H9 (cell line): ENCODE data around the gene EFS. TPM values are rescaled to one million over a fixed set of nuclear protein-coding genes. Genes with fewer than 3 reads are reported as not detected.

Experiments
- DNase-seq: peaks from one replicate; pipeline ENCODE4 v3.0.0-alpha.2; 2017
- H2AFZ ChIP-seq: one replicate; pipeline ENCODE4 v1.6.1; 2013; ENCODE audit warnings: mild to moderate bottlenecking, low read length, control low read depth, moderate library complexity
- H2AK5ac ChIP-seq: 2 replicates; pipeline ENCODE4 v1.6.1; 2013; ENCODE audit warnings: low read length, control low read depth, mixed read lengths; ENCODE audit not compliant: insufficient read length
- H2BK120ac ChIP-seq: one replicate; pipeline ENCODE4 v1.6.1; 2013; ENCODE audit warnings: low read depth, mild to moderate bottlenecking, low read length, control low read depth, inconsistent platforms; ENCODE audit not compliant: poor library complexity, severe bottlenecking
- H2BK12ac ChIP-seq: 2 replicates; pipeline ENCODE4 v1.6.1; 2013; ENCODE audit warnings: low read length, control low read depth, mixed read lengths, low read depth; ENCODE audit not compliant: insufficient read length
- H2BK15ac ChIP-seq: 2 replicates; pipeline ENCODE4 v1.6.1; 2013; ENCODE audit warnings: low read depth, low read length, control low read depth
- H2BK20ac ChIP-seq: one replicate; pipeline ENCODE4 v1.6.1; 2013; ENCODE audit warnings: low read depth, mild to moderate bottlenecking, low read length, control low read depth, inconsistent platforms; ENCODE audit not compliant: poor library complexity, severe bottlenecking
- H2BK5ac ChIP-seq: 2 replicates; pipeline ENCODE4 v1.6.1; 2013; ENCODE audit warnings: low read length, control low read depth, mixed read lengths; ENCODE audit not compliant: insufficient read length
- H3K14ac ChIP-seq: 2 replicates; pipeline ENCODE4 v1.6.1; 2013; ENCODE audit warnings: low read length, control low read depth; ENCODE audit not compliant: insufficient read depth
- H3K18ac ChIP-seq: 2 replicates; pipeline ENCODE4 v1.6.1; 2013; ENCODE audit warnings: low read depth, mild to moderate bottlenecking, mixed read lengths, low read length, control low read depth; ENCODE audit not compliant: insufficient read length
- H3K23ac ChIP-seq: 2 replicates; pipeline ENCODE4 v1.6.1; 2013; ENCODE audit warnings: low read length, control low read depth, mixed read lengths, low read depth; ENCODE audit not compliant: insufficient read length
- H3K23me2 ChIP-seq: 2 replicates; pipeline ENCODE4 v1.6.1; 2013; ENCODE audit warnings: low read depth, mild to moderate bottlenecking, mixed read lengths, low read length, control low read depth; ENCODE audit not compliant: insufficient read length, poor library complexity, severe bottlenecking
- H3K27ac ChIP-seq: 2 replicates; pipeline ENCODE4 v1.5.1; 2013; ENCODE audit warnings: low read length, control low read depth, mixed read lengths, low read depth; ENCODE audit not compliant: insufficient read length
- H3K27me3 ChIP-seq: 2 replicates; pipeline ENCODE4 v1.6.1; 2013; ENCODE audit warnings: low read length, control low read depth, inconsistent platforms; ENCODE audit not compliant: insufficient read depth
- H3K4ac ChIP-seq: 2 replicates; pipeline ENCODE4 v1.6.1; 2013; ENCODE audit warnings: low read depth, mild to moderate bottlenecking, control low read depth, inconsistent platforms, low read length, moderate library complexity
- H3K4me1 ChIP-seq: 2 replicates; pipeline ENCODE4 v1.6.1; 2013; ENCODE audit warnings: low read length, control low read depth, inconsistent platforms; ENCODE audit not compliant: insufficient read depth
- H3K4me2 ChIP-seq: 2 replicates; pipeline ENCODE4 v1.6.1; 2013; ENCODE audit warnings: low read length, control low read depth, mixed read lengths; ENCODE audit not compliant: insufficient read length, insufficient read depth
- H3K56ac ChIP-seq: 2 replicates; pipeline ENCODE4 v1.6.1; 2013; ENCODE audit warnings: low read depth, mild to moderate bottlenecking, mixed read lengths, low read length, control low read depth; ENCODE audit not compliant: insufficient read length
- H3K79me1 ChIP-seq: 2 replicates; pipeline ENCODE4 v1.6.1; 2013; ENCODE audit warnings: low read depth, mild to moderate bottlenecking, moderate library complexity, low read length, control low read depth, inconsistent platforms; ENCODE audit not compliant: insufficient read depth, poor library complexity, severe bottlenecking
- H3K79me2 ChIP-seq: 2 replicates; pipeline ENCODE4 v1.6.1; 2013; ENCODE audit warnings: low read length, control low read depth, inconsistent platforms; ENCODE audit not compliant: insufficient read depth
- H3K9ac ChIP-seq: 2 replicates; pipeline ENCODE4 v1.6.1; 2013; ENCODE audit warnings: low read length, control low read depth, mixed read lengths; ENCODE audit not compliant: insufficient read length; ENCODE audit errors: extremely low read depth
- H3K9me3 ChIP-seq: one replicate; pipeline ENCODE4 v1.6.1; 2013; ENCODE audit warnings: low read depth, low read length, inconsistent platforms; ENCODE audit not compliant: control insufficient read depth
- H3T11ph ChIP-seq: one replicate; pipeline ENCODE4 v1.6.1; 2013; ENCODE audit warnings: mild to moderate bottlenecking, low read length, control low read depth, inconsistent platforms
- H4K20me1 ChIP-seq: one replicate; pipeline ENCODE4 v1.6.1; 2013; ENCODE audit not compliant: control insufficient read depth, insufficient read length, insufficient read depth
- H4K5ac ChIP-seq: 2 replicates; pipeline ENCODE4 v1.6.1; 2013; ENCODE audit warnings: low read depth, mild to moderate bottlenecking, mixed read lengths, low read length, control low read depth; ENCODE audit not compliant: insufficient read length
- H4K8ac ChIP-seq: replicated peaks from 2 replicates; pipeline ENCODE4 v1.6.1; 2013; ENCODE audit warnings: low read length, control low read depth, mixed read lengths, low read depth; ENCODE audit not compliant: insufficient read length
- H4K91ac ChIP-seq: 2 replicates; pipeline ENCODE4 v1.6.1; 2013; ENCODE audit warnings: low read depth, mild to moderate bottlenecking, moderate library complexity, mixed read lengths, low read length, control low read depth; ENCODE audit not compliant: insufficient read length
- H3K27ac Mint-ChIP-seq, 3 experiments: 2 replicates in 2 of 3; 3 replicates in 1 of 3; pipeline ENCODE4 v1.8.0; 2020 to 2021; ENCODE audit warnings: mixed read lengths in 3 of 3, mild to moderate bottlenecking in 1 of 3, moderate library complexity in 1 of 3
- H3K27me3 Mint-ChIP-seq: 2 replicates; pipeline ENCODE4 v1.8.0; 2021; ENCODE audit warnings: low read depth, mild to moderate bottlenecking, moderate library complexity, mixed read lengths
- H3K36me3 Mint-ChIP-seq, 3 experiments: 2 replicates in 2 of 3; 3 replicates in 1 of 3; pipeline ENCODE4 v1.8.0; 2020 to 2021; ENCODE audit warnings: low read depth in 3 of 3, mixed read lengths in 3 of 3; ENCODE audit not compliant: insufficient read depth in 1 of 3
- H3K4me1 Mint-ChIP-seq, 2 experiments: 2 replicates each; pipeline ENCODE4 v1.8.0; 2020; ENCODE audit warnings: mixed read lengths in 2 of 2
- H3K4me3 Mint-ChIP-seq, 2 experiments: 2 replicates in 1 of 2; 3 replicates in 1 of 2; pipeline ENCODE4 v1.8.0; 2020 to 2021; ENCODE audit warnings: mild to moderate bottlenecking in 2 of 2, mixed read lengths in 2 of 2, moderate library complexity in 1 of 2
- H3K9me3 Mint-ChIP-seq, 2 experiments: 2 replicates in 1 of 2; 3 replicates in 1 of 2; pipeline ENCODE4 v1.8.0; 2020; ENCODE audit warnings: mild to moderate bottlenecking in 2 of 2, mixed read lengths in 2 of 2, moderate library complexity in 1 of 2
- WGBS: extraction: QIAGEN DNeasy Blood & Tissue Kit; methylation state at CpG from one replicate; pipeline ENCODE4 v1.1.7; 2013; ENCODE audit warnings: missing lambda C conversion rate, low lambda C conversion rate, mixed read lengths; ENCODE audit not compliant: insufficient read length; ENCODE audit errors: extremely low coverage; 5-methylcytosine and 5-hydroxymethylcytosine counted together
- total RNA-seq: library from RNA; stranded (reverse); gene quantifications from 2 replicates; pipeline ENCODE4 v1.2.1, GENCODE V29; 2021
- TF ChIP-seq, protein P1 (sequence below): fragments of 200-600 bp; sonication (generic); conservative IDR thresholded peaks from 3 replicates; pipeline ENCODE4 v1.8.0; 2021; ENCODE audit warnings: antibody characterized with exemption, mild to moderate bottlenecking

EFS gene
- total RNA-seq, 1 experiment from 2014 or later, result 32.1 TPM

DNA sequence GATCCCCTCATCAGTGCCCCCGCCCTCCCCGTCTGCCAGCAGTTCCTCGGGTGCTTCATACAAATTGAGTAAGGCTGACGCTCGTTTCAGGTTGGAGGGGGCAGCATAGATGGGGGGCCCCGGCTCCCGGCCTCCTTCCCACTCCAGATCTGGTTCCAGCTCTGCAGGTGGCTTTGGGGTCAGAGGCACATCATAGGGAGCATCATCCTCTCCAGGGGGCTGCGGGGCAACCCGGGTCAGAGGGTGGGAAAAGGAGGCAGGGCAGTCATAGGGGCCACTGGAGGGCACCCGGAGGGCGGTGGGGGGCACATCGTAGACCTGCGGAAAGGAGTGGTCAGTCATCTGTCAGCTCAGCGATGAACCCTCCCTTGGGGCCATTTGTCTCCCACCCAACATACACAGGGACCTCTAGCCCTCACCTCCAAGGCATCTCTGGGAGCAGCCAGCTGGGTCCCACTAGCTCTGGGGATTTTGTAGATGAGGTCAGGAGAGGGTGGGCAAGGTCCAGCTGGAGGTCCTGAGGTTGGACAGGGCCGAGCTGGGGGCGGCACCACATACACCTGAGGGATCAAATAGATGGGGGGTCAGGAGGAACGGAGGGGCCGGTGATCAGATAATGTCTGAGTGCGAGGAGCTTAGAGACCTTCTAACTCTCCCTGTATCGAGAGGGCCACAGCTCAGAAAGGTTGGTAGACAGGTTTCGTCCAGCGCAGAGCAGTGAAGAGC, 5.1 kb downstream of the EFS start:
- Histone ChIP-seq H3K27me3 (no peaks in the 10 kb centered on the region; the same call in 1 of the 2 replicates), H3K9ac (no peak overlapping the region), H4K91ac (no peak overlapping the region), H3T11ph (no peak overlapping the region), H2BK12ac (no peak overlapping the region), H3K23ac (no peak overlapping the region), H3K4me2 (no peak overlapping the region), H2BK15ac (no peak overlapping the region), H2AFZ (no peak overlapping the region), H2BK5ac (no peak overlapping the region), H2BK20ac (no peak overlapping the region), H3K14ac (no peak overlapping the region), H3K27ac (no peak overlapping the region), H3K9me3 (no peaks in the 10 kb centered on the region), H3K56ac (no peak overlapping the region), H3K79me2 (no peaks in the 10 kb centered on the region), H2AK5ac (no peak overlapping the region), H3K18ac (no peak overlapping the region), H3K79me1 (no peaks in the 10 kb centered on the region), H3K23me2 (peaks cover 10% of the 10 kb centered on the region), H3K4me1 (peaks cover 4% of the 10 kb centered on the region; the same call in 1 of the 2 replicates), H4K5ac (no peak overlapping the region), H4K8ac (no peak overlapping the region), H2BK120ac (no peak overlapping the region), H3K4ac (no peak overlapping the region), H4K20me1 (no peaks in the 10 kb centered on the region)
- no peaks in the 10 kb centered on the region; a peak in 1 of 5 replicates for H3K9me3 Mint-ChIP-seq
- DNase-seq, result no peak
- peak overlapping the region in 1 of 3 experiments; percentile 67; a peak in 1 of 7 replicates for H3K27ac Mint-ChIP-seq
- H3K4me3 Mint-ChIP-seq, result no peak overlapping the region
- peaks cover 21 to 58% (median 43%) of the 10 kb centered on the region in 3 experiments for H3K36me3 Mint-ChIP-seq
- no CpG with 5 or more reads among the region's 22 CpGs for WGBS
- TF ChIP-seq, protein P1, sequence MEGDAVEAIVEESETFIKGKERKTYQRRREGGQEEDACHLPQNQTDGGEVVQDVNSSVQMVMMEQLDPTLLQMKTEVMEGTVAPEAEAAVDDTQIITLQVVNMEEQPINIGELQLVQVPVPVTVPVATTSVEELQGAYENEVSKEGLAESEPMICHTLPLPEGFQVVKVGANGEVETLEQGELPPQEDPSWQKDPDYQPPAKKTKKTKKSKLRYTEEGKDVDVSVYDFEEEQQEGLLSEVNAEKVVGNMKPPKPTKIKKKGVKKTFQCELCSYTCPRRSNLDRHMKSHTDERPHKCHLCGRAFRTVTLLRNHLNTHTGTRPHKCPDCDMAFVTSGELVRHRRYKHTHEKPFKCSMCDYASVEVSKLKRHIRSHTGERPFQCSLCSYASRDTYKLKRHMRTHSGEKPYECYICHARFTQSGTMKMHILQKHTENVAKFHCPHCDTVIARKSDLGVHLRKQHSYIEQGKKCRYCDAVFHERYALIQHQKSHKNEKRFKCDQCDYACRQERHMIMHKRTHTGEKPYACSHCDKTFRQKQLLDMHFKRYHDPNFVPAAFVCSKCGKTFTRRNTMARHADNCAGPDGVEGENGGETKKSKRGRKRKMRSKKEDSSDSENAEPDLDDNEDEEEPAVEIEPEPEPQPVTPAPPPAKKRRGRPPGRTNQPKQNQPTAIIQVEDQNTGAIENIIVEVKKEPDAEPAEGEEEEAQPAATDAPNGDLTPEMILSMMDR, result no peak
- H3K27me3 Mint-ChIP-seq, result peaks cover 8% of the 10 kb centered on the region
- H3K4me1 Mint-ChIP-seq, result peaks cover 23 to 28% of the 10 kb centered on the region in 2 experiments
